ENCODE data around the gene SFI1. TPM values are rescaled to one million over a fixed set of nuclear protein-coding genes. Genes with fewer than 3 reads are reported as not detected.

Gene SFI1
- total and polyA plus RNA-seq, 2 donors (not counting 1 experiment from before 2014, with no cell fraction given): 80.2 to 182 TPM

DNA sequence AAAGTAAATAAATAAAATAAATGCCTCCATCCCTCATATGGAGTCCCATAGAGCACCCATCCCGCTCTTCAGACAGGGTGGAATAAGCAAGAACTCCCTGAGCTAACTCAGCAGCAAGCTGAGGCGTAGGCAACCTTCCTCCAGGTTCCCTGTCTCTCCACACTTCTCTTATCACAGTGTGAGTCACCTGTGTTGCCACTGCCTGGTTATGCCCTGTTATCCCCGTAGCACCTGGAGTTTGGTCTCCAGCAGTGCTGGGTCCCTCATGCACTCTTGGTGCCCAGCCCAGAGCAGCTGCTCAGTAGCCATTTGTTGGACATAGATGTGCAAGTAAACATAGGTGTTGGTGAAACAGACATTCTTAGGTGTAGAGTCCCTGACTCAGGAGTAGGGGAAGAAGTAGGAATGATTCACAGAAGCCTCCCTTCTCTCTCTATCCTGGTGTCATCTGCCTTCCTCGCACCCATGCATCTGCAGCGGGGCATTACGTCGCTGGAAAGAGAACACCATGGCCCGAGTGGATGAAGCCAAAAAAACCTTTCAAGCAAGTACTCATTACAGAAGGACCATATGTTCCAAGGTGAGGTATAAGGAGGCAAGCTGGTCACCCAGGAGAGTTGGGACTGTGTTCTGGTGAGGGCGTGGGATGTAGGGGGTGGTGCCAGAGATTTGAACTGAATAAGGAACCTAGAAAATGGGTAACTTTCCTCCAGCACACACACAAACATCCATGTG is 109.7 kb downstream of the SFI1 start:
- POLR2A ChIA-PET: no interaction called here
- no peak overlapping the region for H3K27ac Mint-ChIP-seq
- peaks cover 0 to 57% of the 10 kb centered on the region in 2 experiments for H3K36me3 ChIP-seq (replicated peaks in 1 of 2; ENCODE audit: control extremely low read depth in 1 of 2, control insufficient read depth in 1 of 2, extremely low read depth in 1 of 2, insufficient read depth in 2 of 2, low read length in 1 of 2)

DNA sequence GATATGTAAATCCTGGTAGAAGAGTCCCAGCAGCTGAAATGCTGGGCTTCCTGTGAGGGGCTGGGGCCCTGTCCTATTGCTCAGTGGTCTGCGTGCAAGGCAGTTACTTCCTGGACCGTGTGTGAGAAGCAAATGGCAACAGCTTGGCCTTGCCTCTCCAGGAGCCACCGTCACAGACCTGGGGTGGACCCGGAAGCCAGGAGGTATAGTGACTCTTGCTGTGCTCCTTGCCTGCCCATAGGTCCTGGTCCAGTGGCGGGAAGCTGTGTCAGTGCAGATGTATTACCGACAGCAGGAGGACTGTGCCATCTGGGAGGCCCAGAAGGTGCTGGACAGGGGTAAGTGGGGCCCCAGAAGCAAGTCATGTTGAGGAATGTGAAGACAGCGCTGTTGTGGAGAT is 111.4 kb downstream of the SFI1 start:
- ChIA-PET POLR2A (interaction anchor here (0.5 kb wide), 1 partner anchor 88 kb away, joined by 4 read pairs; no protein-coding TSS in a partner anchor), CTCF (no interaction called here)
- Mint-ChIP-seq H3K27me3 (no peaks in the 10 kb centered on the region), H3K4me1 (no peaks in the 10 kb centered on the region), H3K27ac (no peak overlapping the region), H3K4me3 (no peak overlapping the region), H3K9me3 (ENCODE audit: insufficient read depth) (no peaks in the 10 kb centered on the region)
- Histone ChIP-seq H3K79me2 (ENCODE audit: control insufficient read depth, insufficient read depth, low read length) (no peaks in the 10 kb centered on the region), H3K27me3 (replicated peaks in 1 of 4; ENCODE audit: control extremely low read depth in 1 of 4, control insufficient read depth in 3 of 4, insufficient read depth in 4 of 4, low read length in 3 of 4) (no peaks in the 10 kb centered on the region), H3K4me2 (replicated peaks; ENCODE audit: low read depth, low read length, poor library complexity, severe bottlenecking) (no peak overlapping the region), H2AFZ (ENCODE audit: insufficient read depth, low read depth, low read length, poor library complexity, severe bottlenecking) (no peak overlapping the region), H3K4me1 (ENCODE audit: control insufficient read depth in 2 of 2, insufficient read depth in 2 of 2, low read length in 2 of 2) (no peaks in the 10 kb centered on the region), H3K9ac (ENCODE audit: low read length) (no peak overlapping the region), H3K9me3 (ENCODE audit: control extremely low read depth in 1 of 3, control insufficient read depth in 2 of 3, insufficient read depth in 1 of 3, low read length in 2 of 3) (no peaks in the 10 kb centered on the region), H4K20me1 (ENCODE audit: control insufficient read depth, insufficient read depth, low read length, poor library complexity, severe bottlenecking) (no peaks in the 10 kb centered on the region), H3K36me3 (replicated peaks in 1 of 2; ENCODE audit: control extremely low read depth in 1 of 2, control insufficient read depth in 1 of 2, extremely low read depth in 1 of 2, insufficient read depth in 2 of 2, low read length in 1 of 2) (peaks cover 0 to 52% of the 10 kb centered on the region in 2 experiments), H3K27ac (ENCODE audit: low read length in 2 of 2) (no peak overlapping the region), H3K4me3 (ENCODE audit: control extremely low read depth in 1 of 5, extremely low read depth in 1 of 5, insufficient read depth in 1 of 5, low read depth in 2 of 5, low read length in 4 of 5) (no peak overlapping the region)
- ATAC-seq (ENCODE audit: low read depth) (no peak), DNase-seq (no peak)
- intact Hi-C loops (cut with micrococcal nuclease): no loop called here
- 97% methylated on average over 6 of the region's 7 CpGs for WGBS (ENCODE audit: insufficient coverage)
- TF ChIP-seq, protein P1, sequence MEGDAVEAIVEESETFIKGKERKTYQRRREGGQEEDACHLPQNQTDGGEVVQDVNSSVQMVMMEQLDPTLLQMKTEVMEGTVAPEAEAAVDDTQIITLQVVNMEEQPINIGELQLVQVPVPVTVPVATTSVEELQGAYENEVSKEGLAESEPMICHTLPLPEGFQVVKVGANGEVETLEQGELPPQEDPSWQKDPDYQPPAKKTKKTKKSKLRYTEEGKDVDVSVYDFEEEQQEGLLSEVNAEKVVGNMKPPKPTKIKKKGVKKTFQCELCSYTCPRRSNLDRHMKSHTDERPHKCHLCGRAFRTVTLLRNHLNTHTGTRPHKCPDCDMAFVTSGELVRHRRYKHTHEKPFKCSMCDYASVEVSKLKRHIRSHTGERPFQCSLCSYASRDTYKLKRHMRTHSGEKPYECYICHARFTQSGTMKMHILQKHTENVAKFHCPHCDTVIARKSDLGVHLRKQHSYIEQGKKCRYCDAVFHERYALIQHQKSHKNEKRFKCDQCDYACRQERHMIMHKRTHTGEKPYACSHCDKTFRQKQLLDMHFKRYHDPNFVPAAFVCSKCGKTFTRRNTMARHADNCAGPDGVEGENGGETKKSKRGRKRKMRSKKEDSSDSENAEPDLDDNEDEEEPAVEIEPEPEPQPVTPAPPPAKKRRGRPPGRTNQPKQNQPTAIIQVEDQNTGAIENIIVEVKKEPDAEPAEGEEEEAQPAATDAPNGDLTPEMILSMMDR (IDR thresholded peaks at IDR 0.05): no peak
- TF ChIP-seq EZH2 (IDR thresholded peaks at IDR 0.05; ENCODE audit: borderline replicate concordance, insufficient read depth, low read depth, low read length, poor library complexity, severe bottlenecking): no peak

More for the DNA sequence above, 109.7 kb downstream of the SFI1 start:
- Histone ChIP-seq H2AFZ (ENCODE audit: insufficient read depth, low read depth, low read length, poor library complexity, severe bottlenecking) (no peak overlapping the region), H3K4me2 (replicated peaks; ENCODE audit: low read depth, low read length, poor library complexity, severe bottlenecking) (no peak overlapping the region), H3K9me3 (ENCODE audit: control extremely low read depth in 1 of 3, control insufficient read depth in 2 of 3, insufficient read depth in 1 of 3, low read length in 2 of 3) (no peaks in the 10 kb centered on the region), H3K27ac (ENCODE audit: low read length in 2 of 2) (no peak overlapping the region), H3K79me2 (ENCODE audit: control insufficient read depth, insufficient read depth, low read length) (no peaks in the 10 kb centered on the region), H3K4me3 (ENCODE audit: control extremely low read depth in 1 of 5, extremely low read depth in 1 of 5, insufficient read depth in 1 of 5, low read depth in 2 of 5, low read length in 4 of 5) (no peak overlapping the region), H4K20me1 (ENCODE audit: control insufficient read depth, insufficient read depth, low read length, poor library complexity, severe bottlenecking) (no peaks in the 10 kb centered on the region), H3K27me3 (replicated peaks in 1 of 4; ENCODE audit: control extremely low read depth in 1 of 4, control insufficient read depth in 3 of 4, insufficient read depth in 4 of 4, low read length in 3 of 4) (no peaks in the 10 kb centered on the region), H3K4me1 (ENCODE audit: control insufficient read depth in 2 of 2, insufficient read depth in 2 of 2, low read length in 2 of 2) (no peaks in the 10 kb centered on the region), H3K9ac (ENCODE audit: low read length) (no peak overlapping the region)
- Mint-ChIP-seq H3K9me3 (ENCODE audit: insufficient read depth) (no peaks in the 10 kb centered on the region), H3K27me3 (no peaks in the 10 kb centered on the region), H3K4me1 (no peaks in the 10 kb centered on the region), H3K4me3 (no peak overlapping the region)
- ATAC-seq (ENCODE audit: low read depth) (no peak), DNase-seq (no peak)
- CTCF ChIA-PET: no interaction called here
- 100% methylated on average over 2 of the region's 9 CpGs for WGBS (ENCODE audit: insufficient coverage)
- intact Hi-C loops (cut with micrococcal nuclease): no loop called here
- TF ChIP-seq EZH2 (IDR thresholded peaks at IDR 0.05; ENCODE audit: borderline replicate concordance, insufficient read depth, low read depth, low read length, poor library complexity, severe bottlenecking): no peak
- TF ChIP-seq, protein P1 (IDR thresholded peaks at IDR 0.05): no peak

All from B cell (primary cell).